GM23248 (cell line): Measurements from ENCODE around the gene CCHCR1. TPM values are rescaled to one million over a fixed set of nuclear protein-coding genes. Genes with fewer than 3 reads are reported as not detected.
A peak's percentile ranks its signal among the peaks of the same experiment; 100 is the strongest.

Experiments used
- DNase-seq: peaks from one replicate; pipeline ENCODE4 v3.0.0-alpha.2; 2015
- H2AFZ ChIP-seq: fragments of 200-600 bp; sonication (generic); 2 replicates; pipeline ENCODE4 v1.6.1; 2016; ENCODE audit warnings: antibody characterized with exemption
- H3F3A ChIP-seq: fragments of 200-600 bp; sonication (generic); 2 replicates; pipeline ENCODE4 v1.6.1; 2016; ENCODE audit warnings: mild to moderate bottlenecking, antibody characterized with exemption, mixed run types; ENCODE audit not compliant: insufficient read depth
- H3K27ac ChIP-seq: fragments of 200-600 bp; sonication (generic); 2 replicates; pipeline ENCODE4 v1.5.1; 2016; ENCODE audit warnings: mild to moderate bottlenecking
- H3K27me3 ChIP-seq: fragments of 200-600 bp; sonication (generic); replicated peaks from 2 replicates; pipeline ENCODE4 v1.6.1; 2016; ENCODE audit warnings: mild to moderate bottlenecking; ENCODE audit not compliant: insufficient read depth
- H3K36me3 ChIP-seq: fragments of 200-600 bp; sonication (generic); 2 replicates; pipeline ENCODE4 v1.6.1; 2016; ENCODE audit warnings: low read depth, mild to moderate bottlenecking
- H3K4me1 ChIP-seq: fragments of 200-600 bp; sonication (generic); 2 replicates; pipeline ENCODE4 v1.6.1; 2016; ENCODE audit warnings: mild to moderate bottlenecking; ENCODE audit not compliant: insufficient read depth
- H3K4me2 ChIP-seq: fragments of 200-600 bp; sonication (generic); one replicate; pipeline ENCODE4 v1.6.1; 2016; ENCODE audit warnings: mild to moderate bottlenecking; ENCODE audit not compliant: unreplicated experiment
- H3K4me3 ChIP-seq: fragments of 200-600 bp; sonication (generic); 2 replicates; pipeline ENCODE4 v1.5.1; 2016; ENCODE audit warnings: mild to moderate bottlenecking
- H3K79me2 ChIP-seq: fragments of 200-600 bp; sonication (generic); 2 replicates; pipeline ENCODE4 v1.6.1; 2016; ENCODE audit warnings: mild to moderate bottlenecking; ENCODE audit not compliant: insufficient read depth
- H3K9ac ChIP-seq: fragments of 200-600 bp; sonication (generic); 2 replicates; pipeline ENCODE4 v1.6.1; 2016; ENCODE audit warnings: mild to moderate bottlenecking
- H3K9me2 ChIP-seq: fragments of 200-600 bp; sonication (generic); 2 replicates; pipeline ENCODE4 v1.6.1; 2016; ENCODE audit warnings: mixed run types, mild to moderate bottlenecking, moderate library complexity; ENCODE audit not compliant: insufficient read depth
- H3K9me3 ChIP-seq: fragments of 200-600 bp; sonication (generic); one replicate; pipeline ENCODE4 v1.6.1; 2017; ENCODE audit warnings: low read depth
- H4K20me1 ChIP-seq: fragments of 200-600 bp; sonication (generic); 2 replicates; pipeline ENCODE4 v1.6.0; 2016; ENCODE audit not compliant: insufficient read depth
- EZH2 ChIP-seq: fragments of 200-600 bp; sonication (generic); IDR thresholded peaks from 2 replicates; pipeline ENCODE4 v1.6.1; 2018; ENCODE audit warnings: antibody characterized with exemption, mild to moderate bottlenecking; ENCODE audit not compliant: insufficient read depth, poor library complexity, severe bottlenecking
- EZH2phosphoT487 ChIP-seq: fragments of 200-600 bp; sonication (generic); IDR thresholded peaks from 2 replicates; pipeline ENCODE4 v1.6.1; 2018; ENCODE audit warnings: antibody characterized with exemption, moderate library complexity, mild to moderate bottlenecking, low read depth; ENCODE audit not compliant: insufficient read depth
- WGBS, 2 experiments: methylation state at CpG; one replicate each; pipeline ENCODE4 v1.1.6; 2015 to 2017; ENCODE audit warnings: low lambda C conversion rate in 2 of 2, low coverage in 1 of 2; ENCODE audit errors: missing lambda C conversion rate in 2 of 2; 5-methylcytosine and 5-hydroxymethylcytosine counted together
- in situ Hi-C: fragments of 300-500 bp; cut with MboI; formaldehyde crosslinking; loops from 2 replicates; pipeline ENCODE4 v1.15.0; 2020
- polyA plus RNA-seq: library from polyadenylated mRNA; unstranded; fragments of >200 nt; fragmentation: Nextera tagmentation; extraction: Ambion mirVana; gene quantifications from 2 replicates; pipeline ENCODE4 v1.2.1, GENCODE V29; 2016
- total RNA-seq: library from RNA; depleted of rRNA; stranded (reverse); fragments of >200 nt; shearing (Covaris generic); gene quantifications from 2 replicates; pipeline ENCODE4 v1.2.3, GENCODE V29; 2014

Gene CCHCR1
- total and polyA plus RNA-seq, 2 experiments from 2014 or later: 13.2 to 13.5 TPM

- H4K20me1 ChIP-seq: no peaks in the 10 kb centered on the region
- H3K4me1 ChIP-seq: 0 out of 2 replicates have a peak, but pooled peaks cover 3% of the 10 kb centered on the region
- H3K27ac ChIP-seq: peak overlapping the region; percentile 33; the same call in 1 of the 2 replicates
- H3K9me2 ChIP-seq: no peaks in the 10 kb centered on the region
- no peak for TF ChIP-seq EZH2
- no peak for TF ChIP-seq EZH2phosphoT487
- peaks cover 4% of the 10 kb centered on the region; the same call in 1 of the 2 replicates for H3F3A ChIP-seq
- in situ Hi-C loops: no loop called here
- peak; percentile 52 for DNase-seq
- H3K4me2 ChIP-seq: peak overlapping the region; percentile 84
- WGBS, 2 experiments: 17% methylated on average over 35 of the region's 35 CpGs
- peak overlapping the region; percentile 82 for H3K9ac ChIP-seq
- no peaks in the 10 kb centered on the region for H3K36me3 ChIP-seq
- peak overlapping the region; percentile 94 for H3K4me3 ChIP-seq
- H3K79me2 ChIP-seq: peaks cover 15% of the 10 kb centered on the region
- H3K27me3 ChIP-seq: no peaks in the 10 kb centered on the region
- peak overlapping the region; percentile 96 for H2AFZ ChIP-seq
- H3K9me3 ChIP-seq: no peaks in the 10 kb centered on the region
Observed at GRCh38 chr6:31158863-31159855, 1.6 kb upstream of the CCHCR1 start.

GRCh38 chr6:31158140-31158862 is 699 bp upstream of the CCHCR1 start, which contains the start of gene TCF19:
Gene TCF19, plus strand, starts transcription at chr6:31158589. Its CDS starts 881 bp downstream, at chr6:31159470.
- H3K4me3 ChIP-seq: peak within 1 kb of the TSS; percentile 94
- H3K79me2 ChIP-seq: peaks cover 15% of the 10 kb centered on the region
- DNase-seq: peak; percentile 100
- TF ChIP-seq EZH2 (no peak), EZH2phosphoT487 (no peak)
- peak within 1 kb of the TSS; percentile 83 for H3K9ac ChIP-seq
- no peaks in the 10 kb centered on the region for H3K36me3 ChIP-seq
- no peaks in the 10 kb centered on the region for H4K20me1 ChIP-seq
- peak within 1 kb of the TSS; percentile 84 for H3K4me2 ChIP-seq
- H3K27me3 ChIP-seq: no peaks in the 10 kb centered on the region
- H3K27ac ChIP-seq: peak within 1 kb of the TSS; percentile 33; the same call in 1 of the 2 replicates
- H3K9me3 ChIP-seq: no peaks in the 10 kb centered on the region
- peak within 1 kb of the TSS; percentile 96 for H2AFZ ChIP-seq
- WGBS, 2 experiments: 0% methylated on average over 56 to 65 of the region's 65 CpGs
- H3F3A ChIP-seq: peaks cover 4% of the 10 kb centered on the region; the same call in 1 of the 2 replicates
- in situ Hi-C loops: no loop called here
- H3K9me2 ChIP-seq: no peaks in the 10 kb centered on the region
- H3K4me1 ChIP-seq: 0 out of 2 replicates have a peak, but pooled peaks cover 3% of the 10 kb centered on the region

- Histone ChIP-seq H3F3A (peaks cover 4% of the 10 kb centered on the region; the same call in 1 of the 2 replicates), H3K79me2 (peaks cover 15% of the 10 kb centered on the region), H3K4me3 (no peak overlapping the region), H4K20me1 (no peaks in the 10 kb centered on the region), H3K9me2 (no peaks in the 10 kb centered on the region), H3K27ac (no peak overlapping the region), H3K9ac (no peak overlapping the region), H3K36me3 (no peaks in the 10 kb centered on the region), H3K4me2 (no peak overlapping the region), H3K4me1 (0 out of 2 replicates have a peak, but pooled peaks cover 3% of the 10 kb centered on the region), H3K27me3 (no peaks in the 10 kb centered on the region), H2AFZ (no peak overlapping the region), H3K9me3 (no peaks in the 10 kb centered on the region)
- WGBS, 2 experiments: 92 to 97% methylated on average over 7 of the region's 7 CpGs
- no peak for DNase-seq
- in situ Hi-C loops: no loop called here
- TF ChIP-seq EZH2 (no peak), EZH2phosphoT487 (no peak)
Observed at GRCh38 chr6:31156641-31157040, 961 bp downstream of the CCHCR1 start.

GRCh38 chr6:31154436-31154835 is 3.2 kb downstream of the CCHCR1 start:
- no peaks in the 10 kb centered on the region for H4K20me1 ChIP-seq
- H3F3A ChIP-seq: peaks cover 4% of the 10 kb centered on the region; the same call in 1 of the 2 replicates
- no peaks in the 10 kb centered on the region for H3K9me3 ChIP-seq
- no peaks in the 10 kb centered on the region for H3K79me2 ChIP-seq
- TF ChIP-seq EZH2phosphoT487: no peak
- TF ChIP-seq EZH2: no peak
- no peak overlapping the region for H3K9ac ChIP-seq
- no peaks in the 10 kb centered on the region for H3K27me3 ChIP-seq
- no peak overlapping the region for H3K4me3 ChIP-seq
- H3K9me2 ChIP-seq: no peaks in the 10 kb centered on the region
- H3K27ac ChIP-seq: no peak overlapping the region
- 0 out of 2 replicates have a peak, but pooled peaks cover 3% of the 10 kb centered on the region for H3K4me1 ChIP-seq
- H3K36me3 ChIP-seq: no peaks in the 10 kb centered on the region
- no peak overlapping the region for H3K4me2 ChIP-seq
- in situ Hi-C loops: no loop called here
- 98 to 99% methylated on average over 13 to 15 of the region's 15 CpGs for WGBS, 2 experiments
- H2AFZ ChIP-seq: no peak overlapping the region
- no peak for DNase-seq
